ENCODE measurements around the gene DLG2.

DNA sequence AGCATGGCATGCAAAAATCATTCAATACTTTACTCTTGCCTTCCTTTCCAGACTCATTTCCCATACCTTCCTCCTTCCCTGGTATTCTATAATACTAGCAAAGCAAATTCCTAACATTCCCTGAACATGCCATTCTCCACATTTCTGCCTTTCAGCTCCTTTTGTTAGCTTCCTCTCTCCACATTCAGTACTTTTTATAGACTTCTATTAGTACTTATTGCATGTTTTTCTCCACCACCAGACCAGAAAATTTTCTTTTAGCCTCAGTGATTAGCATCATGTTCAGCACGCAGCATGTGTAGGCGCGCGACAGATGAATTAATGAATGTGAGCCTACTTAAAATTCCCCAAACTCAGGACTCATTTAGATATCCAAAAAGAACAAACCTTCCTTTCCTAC lies 935.3 kb downstream of the DLG2 start:
- TF ChIP-seq, protein P1, sequence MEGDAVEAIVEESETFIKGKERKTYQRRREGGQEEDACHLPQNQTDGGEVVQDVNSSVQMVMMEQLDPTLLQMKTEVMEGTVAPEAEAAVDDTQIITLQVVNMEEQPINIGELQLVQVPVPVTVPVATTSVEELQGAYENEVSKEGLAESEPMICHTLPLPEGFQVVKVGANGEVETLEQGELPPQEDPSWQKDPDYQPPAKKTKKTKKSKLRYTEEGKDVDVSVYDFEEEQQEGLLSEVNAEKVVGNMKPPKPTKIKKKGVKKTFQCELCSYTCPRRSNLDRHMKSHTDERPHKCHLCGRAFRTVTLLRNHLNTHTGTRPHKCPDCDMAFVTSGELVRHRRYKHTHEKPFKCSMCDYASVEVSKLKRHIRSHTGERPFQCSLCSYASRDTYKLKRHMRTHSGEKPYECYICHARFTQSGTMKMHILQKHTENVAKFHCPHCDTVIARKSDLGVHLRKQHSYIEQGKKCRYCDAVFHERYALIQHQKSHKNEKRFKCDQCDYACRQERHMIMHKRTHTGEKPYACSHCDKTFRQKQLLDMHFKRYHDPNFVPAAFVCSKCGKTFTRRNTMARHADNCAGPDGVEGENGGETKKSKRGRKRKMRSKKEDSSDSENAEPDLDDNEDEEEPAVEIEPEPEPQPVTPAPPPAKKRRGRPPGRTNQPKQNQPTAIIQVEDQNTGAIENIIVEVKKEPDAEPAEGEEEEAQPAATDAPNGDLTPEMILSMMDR (IDR thresholded peaks at IDR 0.05) = no peak
- TF ChIP-seq POLR2A (IDR thresholded peaks at IDR 0.05) = no peak
- TF ChIP-seq POLR2AphosphoS5 (IDR thresholded peaks at IDR 0.05) = no peak
